K562 (cell line): ENCODE measurements around the gene SMIM22.

Experiments used
- CTCF ChIP-seq, 3 experiments: IDR thresholded peaks in 2 of 3; conservative IDR thresholded peaks in 1 of 3; 2 replicates each; pipeline ENCODE4 v1.5.1; 2011 to 2012; ENCODE audit warnings: low read length in 3 of 3, mild to moderate bottlenecking in 3 of 3, control low read depth in 2 of 3, improper control_type of control experiment in 1 of 3, inconsistent platforms in 1 of 3, low read depth in 1 of 3, mixed read lengths in 1 of 3, moderate library complexity in 1 of 3; ENCODE audit not compliant: insufficient read depth in 2 of 3
- DPF2 ChIP-seq: fragments of 450-650 bp; IDR thresholded peaks from 2 replicates; pipeline ENCODE4 v1.6.1; 2016
- E2F4 ChIP-seq: sonication (generic); formaldehyde crosslinking; IDR thresholded peaks from 2 replicates; pipeline ENCODE4 v1.8.0; 2022; ENCODE audit warnings: mild to moderate bottlenecking, low read depth, missing genetic modification reagents
- E2F6 ChIP-seq, 2 experiments: IDR thresholded peaks; 2 replicates each; pipeline ENCODE4 v1.6.1; 2011; ENCODE audit warnings: borderline replicate concordance in 1 of 2, control low read depth in 1 of 2, low read depth in 1 of 2, low read length in 1 of 2, mild to moderate bottlenecking in 1 of 2, mixed read lengths in 1 of 2, moderate library complexity in 1 of 2; ENCODE audit not compliant: insufficient read depth in 1 of 2, insufficient read length in 1 of 2, poor library complexity in 1 of 2, severe bottlenecking in 1 of 2; ENCODE audit errors: extremely low read depth in 1 of 2
- FOXJ3 ChIP-seq: sonication (generic); formaldehyde crosslinking; IDR thresholded peaks from 2 replicates; pipeline ENCODE4 v1.4.0; 2020; ENCODE audit warnings: mild to moderate bottlenecking, missing genetic modification reagents
- FOXM1 ChIP-seq, 2 experiments: fragments of 450-650 bp in 1 of 2; sonication (generic) in 1 of 2; formaldehyde crosslinking in 1 of 2; IDR thresholded peaks; 2 replicates each; pipeline versions ENCODE4 v1.6.1 to v1.9.0; 2017 to 2022; ENCODE audit warnings: low read depth in 2 of 2, mild to moderate bottlenecking in 2 of 2, missing genetic modification reagents in 1 of 2, moderate library complexity in 1 of 2
- GMEB1 ChIP-seq: fragments of 250-450 bp; sonication (Bioruptor Pico); IDR thresholded peaks from 2 replicates; pipeline ENCODE4 v1.4.0; 2020; ENCODE audit warnings: mild to moderate bottlenecking
- HCFC1 ChIP-seq: IDR thresholded peaks from 2 replicates; pipeline ENCODE4 v1.6.1; 2012; ENCODE audit warnings: low read depth, low read length, improper control_type of control experiment
- MXD1 ChIP-seq: fragments of 250-450 bp; sonication (Bioruptor Pico); IDR thresholded peaks from 2 replicates; pipeline ENCODE4 v1.8.0; 2021; ENCODE audit warnings: borderline replicate concordance, mild to moderate bottlenecking, moderate library complexity; ENCODE audit not compliant: poor library complexity, severe bottlenecking
- PHF8 ChIP-seq: fragments of 200-600 bp; sonication (generic); IDR thresholded peaks from 2 replicates; pipeline ENCODE4 v1.6.1; 2012; ENCODE audit warnings: mixed run types, mild to moderate bottlenecking, inconsistent platforms, low read length, moderate library complexity, borderline replicate concordance
- RNF2 ChIP-seq: sonication (generic); IDR thresholded peaks from 2 replicates; pipeline ENCODE4 v1.6.1; 2016
- TRIM24 ChIP-seq, 2 experiments: fragments of 450-650 bp; IDR thresholded peaks; 2 replicates each; pipeline ENCODE4 v1.6.1; 2016
- ZNF384 ChIP-seq: IDR thresholded peaks from 2 replicates; pipeline ENCODE4 v1.6.1; 2012; ENCODE audit warnings: low read depth, low read length, improper control_type of control experiment
- ZNF668 ChIP-seq: fragments of 250-450 bp; sonication (Bioruptor Pico); IDR thresholded peaks from 2 replicates; pipeline ENCODE4 v1.8.0; 2022; ENCODE audit warnings: mild to moderate bottlenecking, inconsistent platforms

DNA sequence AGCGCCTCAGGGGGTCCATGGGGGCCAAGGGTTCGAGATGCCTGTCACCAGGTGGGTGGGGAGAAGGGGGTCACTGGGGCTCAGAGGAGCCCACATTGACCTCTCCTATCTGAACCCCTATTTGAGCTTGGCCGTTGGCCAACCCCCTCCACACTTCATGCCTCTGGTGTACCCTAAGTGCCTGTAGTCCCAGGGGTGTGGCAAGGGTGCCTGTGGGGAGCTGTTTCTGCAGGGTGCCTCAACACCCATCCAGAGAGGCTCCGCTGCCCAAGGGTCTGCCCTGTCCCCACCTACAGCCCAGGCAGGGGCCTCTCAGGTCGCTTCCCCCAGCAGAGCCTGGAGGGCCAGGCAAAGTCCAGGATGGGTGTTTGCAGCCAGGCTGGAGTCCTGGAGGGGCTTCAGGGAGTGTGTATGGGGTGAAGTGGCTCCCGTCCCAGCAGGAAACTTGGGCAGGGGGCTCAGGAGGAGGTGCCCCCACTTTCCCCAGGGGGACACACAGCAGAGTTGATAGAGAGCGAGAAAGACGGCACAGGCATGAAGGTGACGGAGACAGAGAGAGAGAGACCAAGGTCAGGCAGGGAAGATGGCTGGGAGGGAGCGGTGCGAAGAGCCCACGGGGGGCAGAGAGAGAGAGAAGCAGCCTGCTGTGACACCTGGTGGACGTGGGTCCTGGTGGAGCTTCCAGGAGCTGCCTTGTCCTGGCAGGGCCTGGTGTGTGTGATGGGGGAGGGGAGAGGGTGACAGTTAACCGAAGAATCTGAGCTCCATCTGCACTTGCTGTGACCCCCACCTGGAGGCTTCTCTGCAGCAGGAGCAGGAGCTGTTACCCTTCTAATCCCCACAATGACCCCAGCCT is 7.3 kb upstream of the SMIM22 start, which contains the start of gene SEPTIN12:
- TF ChIP-seq HCFC1, result no peak
- TF ChIP-seq E2F4 (CRISPR knock-in tag), result no peak
- TF ChIP-seq E2F6 (IDR thresholded peaks at IDR 0.05; ENCODE audit: borderline replicate concordance in 1 of 2, extremely low read depth in 1 of 2, insufficient read depth in 1 of 2, insufficient read length in 1 of 2, low read depth in 1 of 2, low read length in 1 of 2, poor library complexity in 1 of 2, severe bottlenecking in 1 of 2), result no peak
- no peak for TF ChIP-seq MXD1 (CRISPR knock-in tag)
- no peak for TF ChIP-seq ZNF384
- TF ChIP-seq CTCF (IDR thresholded peaks at IDR 0.05 in 2 of 3, conservative IDR thresholded peaks at IDR 0.05 in 1 of 3; ENCODE audit: insufficient read depth in 2 of 3, low read depth in 1 of 3, low read length in 3 of 3), result peak in 1 of 3 experiments; percentile 21; a peak in 1 of 6 replicates
- TF ChIP-seq DPF2, result no peak
- no peak for TF ChIP-seq TRIM24 (IDR thresholded peaks at IDR 0.05)
- TF ChIP-seq PHF8, result no peak
- TF ChIP-seq ZNF668, result no peak
- TF ChIP-seq RNF2, result no peak
- TF ChIP-seq FOXM1 (IDR thresholded peaks at IDR 0.05; ENCODE audit: low read depth), result no peak
- TF ChIP-seq FOXM1 (CRISPR knock-in tag; IDR thresholded peaks at IDR 0.05; ENCODE audit: low read depth), result no peak
- no peak for TF ChIP-seq GMEB1 (CRISPR knock-in tag)
- TF ChIP-seq FOXJ3, result no peak
